GM12878 (cell line): ENCODE measurements around the gene RPS16.

Source experiments
- ATF3 ChIP-seq: IDR thresholded peaks from 2 replicates; pipeline ENCODE4 v1.6.1; 2011; ENCODE audit warnings: low read depth, mild to moderate bottlenecking, low read length, moderate library complexity, borderline replicate concordance; ENCODE audit errors: extremely low read depth
- BACH1 ChIP-seq: fragments of 450-650 bp; IDR thresholded peaks from 2 replicates; pipeline ENCODE4 v1.6.1; 2017; ENCODE audit warnings: mild to moderate bottlenecking, borderline replicate concordance
- CTCF ChIP-seq, 3 experiments: IDR thresholded peaks in 2 of 3; conservative IDR thresholded peaks in 1 of 3; 2 replicates each; pipeline ENCODE4 v1.5.1; 2011; ENCODE audit warnings: low read depth in 3 of 3, low read length in 3 of 3, mild to moderate bottlenecking in 3 of 3, control low read depth in 2 of 3, moderate library complexity in 2 of 3, inconsistent platforms in 1 of 3, mixed read lengths in 1 of 3; ENCODE audit not compliant: control insufficient read depth in 2 of 3, insufficient read depth in 1 of 3; ENCODE audit errors: extremely low read depth in 1 of 3
- EGR1 ChIP-seq, 2 experiments: IDR thresholded peaks; 1 replicate in 1 of 2; 2 replicates in 1 of 2; pipeline ENCODE4 v1.6.1; 2011 to 2012; ENCODE audit warnings: low read depth in 2 of 2, low read length in 2 of 2, borderline replicate concordance in 1 of 2, mild to moderate bottlenecking in 1 of 2, moderate library complexity in 1 of 2
- EP300 ChIP-seq, 2 experiments: fragments of 150-350 bp in 1 of 2; IDR thresholded peaks; 2 replicates each; pipeline ENCODE4 v1.6.1; 2011 to 2012; ENCODE audit warnings: low read depth in 2 of 2, low read length in 2 of 2, borderline replicate concordance in 1 of 2, improper control_type of control experiment in 1 of 2, inconsistent platforms in 1 of 2; ENCODE audit not compliant: control insufficient read depth in 1 of 2
- ESRRA ChIP-seq: IDR thresholded peaks from 2 replicates; pipeline ENCODE4 v1.6.1; 2012; ENCODE audit warnings: mild to moderate bottlenecking, low read length, improper control_type of control experiment
- JUNB ChIP-seq: IDR thresholded peaks from 2 replicates; pipeline ENCODE4 v1.6.1; 2016; ENCODE audit warnings: antibody characterized with exemption, mild to moderate bottlenecking
- MXI1 ChIP-seq: fragments of 150-350 bp; IDR thresholded peaks from 2 replicates; pipeline ENCODE4 v1.6.1; 2011; ENCODE audit warnings: low read depth, mild to moderate bottlenecking, inconsistent platforms, low read length, improper control_type of control experiment
- RFX5 ChIP-seq: IDR thresholded peaks from 2 replicates; pipeline ENCODE4 v1.6.1; 2011; ENCODE audit warnings: low read depth, low read length, improper control_type of control experiment
- ZBED1 ChIP-seq: IDR thresholded peaks from 2 replicates; pipeline ENCODE4 v1.6.1; 2016; ENCODE audit warnings: borderline replicate concordance
- ZNF24 ChIP-seq: fragments of 450-650 bp; IDR thresholded peaks from 2 replicates; pipeline ENCODE4 v1.6.1; 2017; ENCODE audit warnings: antibody characterized with exemption, mild to moderate bottlenecking
- ZSCAN29 ChIP-seq: fragments of 450-650 bp; IDR thresholded peaks from 2 replicates; pipeline ENCODE4 v1.6.1; 2017; ENCODE audit warnings: mild to moderate bottlenecking, moderate library complexity

- TF ChIP-seq EP300 (IDR thresholded peaks at IDR 0.05; ENCODE audit: borderline replicate concordance in 1 of 2, control insufficient read depth in 1 of 2, low read depth in 2 of 2, low read length in 2 of 2) = no peak
- no peak for TF ChIP-seq ESRRA
- TF ChIP-seq CTCF (IDR thresholded peaks at IDR 0.05 in 2 of 3, conservative IDR thresholded peaks at IDR 0.05 in 1 of 3; ENCODE audit: control insufficient read depth in 2 of 3, extremely low read depth in 1 of 3, insufficient read depth in 1 of 3, low read depth in 3 of 3, low read length in 3 of 3) = no peak
- TF ChIP-seq ZSCAN29 = no peak
- no peak for TF ChIP-seq RFX5
- TF ChIP-seq BACH1 = no peak
- no peak for TF ChIP-seq ZBED1
- no peak for TF ChIP-seq EGR1 (IDR thresholded peaks at IDR 0.05; ENCODE audit: borderline replicate concordance in 1 of 2, low read depth in 2 of 2, low read length in 2 of 2)
- no peak for TF ChIP-seq ZNF24
- TF ChIP-seq ATF3 = no peak
- TF ChIP-seq JUNB = no peak
- TF ChIP-seq MXI1 = no peak
Measured at GRCh38 chr19:39408392-39409207, 27.1 kb downstream of the RPS16 start.
